ENCODE measurements around the gene GPR68. TPM values are rescaled to one million over a fixed set of nuclear protein-coding genes. Genes with fewer than 3 reads are reported as not detected.

Gene GPR68
- polyA plus RNA-seq, 1 donor from 2014 or later, result 2.1 TPM

- H3K9me2 ChIP-seq (ENCODE audit: insufficient read depth, low read length), result no peaks in the 10 kb centered on the region
- H3K4me2 ChIP-seq (ENCODE audit: low read length), result no peak overlapping the region
- no peaks in the 10 kb centered on the region for H3F3A ChIP-seq (ENCODE audit: insufficient read depth, low read length, poor library complexity, severe bottlenecking)
- no peaks in the 10 kb centered on the region for H3K36me3 ChIP-seq (ENCODE audit: insufficient read depth, low read length)
- H3K27ac ChIP-seq (ENCODE audit: low read length), result no peak overlapping the region
- H3K4me3 ChIP-seq (ENCODE audit: low read length), result no peak overlapping the region
- no peaks in the 10 kb centered on the region for H3K27me3 ChIP-seq (ENCODE audit: insufficient read depth, low read depth, low read length)
- TF ChIP-seq EP300 (conservative IDR thresholded peaks at IDR 0.05; ENCODE audit: poor library complexity, severe bottlenecking) (no peak), EZH2 (IDR thresholded peaks at IDR 0.05; ENCODE audit: borderline replicate concordance, insufficient read depth, low read length, poor library complexity, severe bottlenecking) (no peak), SMC3 (conservative IDR thresholded peaks at IDR 0.05; ENCODE audit: poor library complexity) (no peak), MXI1 (conservative IDR thresholded peaks at IDR 0.05; ENCODE audit: poor library complexity, severe bottlenecking) (no peak), REST (IDR thresholded peaks at IDR 0.05; ENCODE audit: borderline replicate concordance) (no peak), RAD21 (conservative IDR thresholded peaks at IDR 0.05) (no peak)
- no peaks in the 10 kb centered on the region for H3K79me2 ChIP-seq (replicated peaks; ENCODE audit: insufficient read depth, low read length)
- no peak overlapping the region for H3K9ac ChIP-seq (ENCODE audit: low read length)
- H2AFZ ChIP-seq (ENCODE audit: low read depth, low read length), result no peak overlapping the region
- H4K20me1 ChIP-seq (ENCODE audit: insufficient read depth), result no peaks in the 10 kb centered on the region
- no peaks in the 10 kb centered on the region for H3K9me3 ChIP-seq (ENCODE audit: low read length)
These were observed 27.7 kb downstream of the GPR68 start for GRCh38 chr14:91216731-91217226.

- TF ChIP-seq SMC3 (conservative IDR thresholded peaks at IDR 0.05; ENCODE audit: poor library complexity), result no peak
- no peak for TF ChIP-seq POLR2AphosphoS5 (IDR thresholded peaks at IDR 0.05)
- no peak for TF ChIP-seq TAF1 (IDR thresholded peaks at IDR 0.05; ENCODE audit: low read depth)
- TF ChIP-seq REST (IDR thresholded peaks at IDR 0.05; ENCODE audit: borderline replicate concordance), result no peak
- TF ChIP-seq MXI1 (conservative IDR thresholded peaks at IDR 0.05; ENCODE audit: poor library complexity, severe bottlenecking), result no peak
- no peak for TF ChIP-seq EP300 (conservative IDR thresholded peaks at IDR 0.05; ENCODE audit: poor library complexity, severe bottlenecking)
- TF ChIP-seq EZH2 (IDR thresholded peaks at IDR 0.05; ENCODE audit: borderline replicate concordance, insufficient read depth, low read length, poor library complexity, severe bottlenecking), result no peak
- TF ChIP-seq CTCF (IDR thresholded peaks at IDR 0.05; ENCODE audit: poor library complexity, severe bottlenecking), result no peak
- no peak for TF ChIP-seq RAD21 (conservative IDR thresholded peaks at IDR 0.05)
- no peaks in the 10 kb centered on the region for H3K9me2 ChIP-seq (ENCODE audit: insufficient read depth, low read length)
- no peak overlapping the region for H3K4me3 ChIP-seq (ENCODE audit: low read length)
- no peaks in the 10 kb centered on the region for H3F3A ChIP-seq (ENCODE audit: insufficient read depth, low read length, poor library complexity, severe bottlenecking)
- H3K79me2 ChIP-seq (replicated peaks; ENCODE audit: insufficient read depth, low read length), result no peaks in the 10 kb centered on the region
- H2AFZ ChIP-seq (ENCODE audit: low read depth, low read length), result no peak overlapping the region
- no peaks in the 10 kb centered on the region for H4K20me1 ChIP-seq (ENCODE audit: insufficient read depth)
- no peaks in the 10 kb centered on the region for H3K9me3 ChIP-seq (ENCODE audit: low read length)
- no peaks in the 10 kb centered on the region for H3K27me3 ChIP-seq (ENCODE audit: insufficient read depth, low read depth, low read length)
- no peak overlapping the region for H3K9ac ChIP-seq (ENCODE audit: low read length)
- H3K36me3 ChIP-seq (ENCODE audit: insufficient read depth, low read length), result no peaks in the 10 kb centered on the region
- H3K27ac ChIP-seq (ENCODE audit: low read length), result no peak overlapping the region
- H3K4me2 ChIP-seq (ENCODE audit: low read length), result no peak overlapping the region
These were observed 29.1 kb downstream of the GPR68 start for GRCh38 chr14:91215381-91215780.

All from neural cell (in vitro differentiated cells).